NK-92 (cell line): Measurements from ENCODE around the gene TRIM29.
"Not testable (repeated sequence)": the region's sequence is repeated elsewhere in the genome, so short reads cannot be mapped to it uniquely, and the experiment has no call there.

Source experiments
- DNase-seq: peaks from one replicate; lab custom pipeline; 2025; ENCODE audit not compliant: unreplicated experiment; lab: John Stamatoyannopoulos, UW

Gene TRIM29

GRCh38 chr11:120173019-120173705 is 35.2 kb upstream of the TRIM29 start:
- no peak for DNase-seq

DNA sequence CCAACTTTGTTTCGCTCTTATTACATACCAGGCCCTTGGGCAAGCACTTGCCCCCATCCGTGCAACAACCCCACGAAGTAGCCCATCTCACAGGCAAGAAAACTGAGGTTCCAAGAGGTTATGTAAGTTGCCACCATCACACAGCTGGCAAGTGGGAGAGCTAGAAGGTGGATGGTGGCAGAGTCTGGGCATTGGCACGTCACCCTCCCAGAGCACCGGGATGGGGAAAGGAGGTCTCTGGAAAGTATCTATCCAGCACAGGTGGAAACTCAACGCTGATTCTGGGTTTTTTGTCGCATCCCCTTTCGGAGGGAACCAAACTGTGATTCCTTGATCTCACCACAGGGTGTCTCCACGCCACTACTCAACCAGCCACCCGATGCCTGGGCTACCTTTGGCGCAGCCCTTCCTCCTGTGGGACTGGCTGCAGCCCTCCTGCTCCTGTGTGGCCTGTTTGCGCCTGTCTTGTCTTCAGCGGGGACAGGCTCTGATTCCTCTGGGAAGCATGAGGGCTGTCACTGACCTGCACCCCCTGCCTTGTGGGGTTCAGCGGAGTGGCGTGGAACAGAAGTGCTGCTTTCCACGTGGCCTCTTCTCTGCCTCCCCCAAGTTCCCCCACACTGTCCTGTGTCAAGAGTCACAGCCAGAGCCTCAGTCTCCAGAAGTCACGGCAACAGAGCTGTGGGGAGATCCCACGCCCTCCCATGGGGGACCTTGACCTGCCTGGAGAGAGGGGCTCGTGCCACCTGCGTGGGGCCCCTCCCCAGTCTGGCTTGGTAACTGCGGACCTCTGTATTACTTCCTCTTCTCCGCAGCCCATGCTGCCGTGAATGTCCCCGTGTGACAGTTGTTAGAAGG is 34.4 kb upstream of the TRIM29 start:
- no peak for DNase-seq

GRCh38 chr11:120170741-120171261 is 32.9 kb upstream of the TRIM29 start:
- DNase-seq = no peak

GRCh38 chr11:120169981-120170698 is 32.2 kb upstream of the TRIM29 start:
- no peak for DNase-seq

DNA sequence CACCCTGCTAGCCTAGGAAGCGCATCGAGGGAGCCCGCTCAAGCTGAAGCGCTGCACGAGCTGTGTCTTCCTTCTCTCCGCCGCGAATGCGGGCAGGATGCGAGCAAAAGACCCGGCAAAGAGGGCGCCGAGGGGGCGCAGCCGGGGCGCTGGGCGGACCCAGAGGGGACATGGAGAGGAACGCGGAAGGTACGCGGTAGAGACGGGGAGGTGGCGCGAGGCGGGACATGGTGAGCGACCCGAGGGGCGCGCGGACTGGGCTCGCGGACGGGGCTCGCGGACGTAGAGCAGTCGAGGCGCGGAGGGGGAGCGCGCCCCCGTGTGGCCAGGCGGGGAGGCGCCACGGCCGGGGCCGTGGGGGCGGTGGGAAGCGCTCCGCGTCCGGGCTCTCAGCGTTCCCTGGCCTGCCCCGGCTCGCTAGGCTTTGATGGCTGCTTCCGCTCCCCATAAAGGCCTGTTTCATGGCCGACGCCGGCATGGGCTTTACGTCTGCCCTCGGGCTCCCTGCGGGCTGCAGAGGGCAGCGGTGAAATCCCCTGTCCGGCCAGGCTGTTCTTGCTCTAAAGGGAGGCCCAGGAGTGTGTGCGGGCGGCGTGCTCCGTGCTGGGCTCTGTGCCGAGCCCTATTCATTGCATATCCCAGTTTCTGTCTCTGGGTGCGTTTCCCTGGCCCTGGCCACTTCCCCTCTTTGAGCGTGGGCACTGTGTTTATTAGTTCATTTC is 31.2 kb upstream of the TRIM29 start:
- no peak for DNase-seq

DNA sequence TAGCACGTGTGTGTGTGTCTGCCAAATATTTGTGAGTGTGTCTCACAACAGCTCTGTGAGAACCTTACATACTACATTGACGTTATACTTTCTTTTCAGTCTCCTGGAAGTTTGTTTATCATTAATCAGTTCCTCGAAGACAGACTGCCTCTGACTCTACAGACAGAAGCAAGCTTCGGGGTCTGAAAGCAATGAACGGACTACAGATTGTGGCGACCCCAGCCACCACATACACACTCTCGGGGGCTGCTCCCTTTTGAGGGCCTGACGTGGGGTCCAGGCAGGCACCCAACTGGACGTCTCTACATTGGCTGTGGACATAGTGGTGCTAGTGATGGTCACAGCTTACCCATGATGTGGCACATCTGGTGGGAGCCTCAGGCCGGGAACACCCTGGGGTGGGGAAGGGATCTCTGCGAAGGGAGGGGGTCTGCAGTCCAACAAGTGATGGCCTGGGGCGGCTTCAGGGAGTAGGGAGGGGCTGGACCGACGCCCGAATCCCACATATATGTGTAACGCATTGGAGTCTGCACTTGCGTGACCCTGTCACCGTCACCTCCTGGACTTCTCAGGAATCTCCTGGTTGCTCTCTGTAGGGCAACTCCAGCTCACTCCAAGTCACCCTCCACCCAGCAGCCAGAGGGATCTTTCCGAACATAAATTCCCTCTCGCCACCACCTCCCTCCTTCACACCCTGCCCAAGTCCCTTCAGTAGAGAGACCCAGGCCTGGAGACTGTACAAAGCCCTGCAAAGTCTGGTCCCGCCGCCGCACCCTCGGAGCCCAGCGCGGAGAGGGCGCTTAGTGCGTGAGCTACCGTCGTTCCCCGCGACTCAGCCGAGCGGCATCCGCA is 30.4 kb upstream of the TRIM29 start:
- no peak for DNase-seq

- DNase-seq = no peak
Measured at GRCh38 chr11:120167659-120168058, 29.7 kb upstream of the TRIM29 start.

- no peak for DNase-seq
Measured at GRCh38 chr11:120160436-120160835, 22.5 kb upstream of the TRIM29 start.

DNA sequence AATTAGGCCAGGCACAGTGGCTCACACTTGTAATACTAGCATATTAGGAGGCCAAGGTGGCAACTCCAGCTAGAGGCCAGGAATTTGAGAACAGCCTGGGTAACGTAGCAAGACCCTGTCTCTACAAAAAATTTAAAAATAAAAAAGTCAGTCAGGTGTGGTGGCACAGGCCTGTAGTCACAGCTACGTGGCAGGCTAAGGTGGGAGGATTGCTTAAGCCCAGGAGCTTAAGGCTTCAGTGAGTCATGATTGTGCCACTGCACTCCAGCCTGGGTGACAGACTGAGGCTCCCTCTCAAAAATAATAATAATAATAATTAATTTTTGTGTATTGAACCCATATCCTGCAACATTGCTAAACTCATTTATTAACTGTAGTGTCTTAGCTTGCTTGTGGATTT is 15.3 kb upstream of the TRIM29 start:
- DNase-seq = no peak

DNA sequence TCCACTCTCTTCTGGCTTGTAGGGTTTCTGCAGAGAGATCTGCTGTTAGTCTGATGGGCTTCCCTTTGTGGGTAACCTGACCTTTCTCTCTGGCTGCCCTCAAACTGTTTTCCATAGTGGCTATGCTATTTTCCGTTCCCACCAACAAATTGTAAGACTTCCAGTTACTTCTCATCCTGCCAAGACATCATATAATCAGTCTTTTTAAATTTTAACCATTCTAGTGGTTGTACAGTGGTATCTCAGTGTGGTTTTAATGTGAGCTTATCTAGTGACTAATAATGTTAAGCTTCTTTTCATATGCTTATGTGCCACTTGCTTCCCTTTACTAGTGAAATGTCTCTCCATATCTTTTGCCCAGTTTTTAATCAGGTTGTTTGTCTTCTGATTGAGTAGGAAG is 13.6 kb upstream of the TRIM29 start:
- DNase-seq = no peak

DNA sequence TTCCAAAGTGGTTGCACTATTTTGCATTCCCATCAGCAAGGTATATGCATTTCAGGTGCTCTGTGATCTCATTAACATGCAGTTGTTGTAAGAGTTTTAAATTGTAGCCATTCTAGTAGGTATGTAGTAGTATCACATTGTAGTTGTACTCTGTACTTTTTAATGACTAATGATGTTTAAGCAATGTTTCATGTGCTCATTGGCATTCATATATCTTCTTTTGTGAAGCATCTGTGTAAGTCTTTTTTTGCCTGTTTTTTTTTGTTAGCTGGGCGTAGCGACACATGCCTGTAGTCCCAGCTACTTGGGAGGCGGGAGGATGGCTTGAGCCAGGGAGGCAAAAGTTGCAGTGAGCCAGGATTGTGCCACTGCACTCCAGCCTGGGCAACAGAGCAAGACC is 11.3 kb upstream of the TRIM29 start:
- no peak for DNase-seq

DNA sequence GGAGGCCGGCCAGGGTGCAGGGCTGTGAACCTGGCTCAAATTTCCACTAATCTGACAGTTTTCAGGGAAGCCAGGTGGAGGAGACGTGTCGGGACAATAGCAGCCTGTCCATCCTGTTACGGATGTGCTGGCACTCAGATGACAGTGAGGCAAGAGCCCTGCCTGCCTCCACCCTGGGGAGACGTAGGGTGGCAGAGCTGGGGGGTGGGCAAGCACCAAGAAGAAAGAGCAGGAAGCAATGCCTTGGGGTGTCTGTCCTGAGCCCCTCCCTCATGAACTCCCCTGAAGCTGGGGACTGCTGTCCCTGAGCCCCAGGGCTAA is 10.0 kb upstream of the TRIM29 start:
- no peak for DNase-seq

DNA sequence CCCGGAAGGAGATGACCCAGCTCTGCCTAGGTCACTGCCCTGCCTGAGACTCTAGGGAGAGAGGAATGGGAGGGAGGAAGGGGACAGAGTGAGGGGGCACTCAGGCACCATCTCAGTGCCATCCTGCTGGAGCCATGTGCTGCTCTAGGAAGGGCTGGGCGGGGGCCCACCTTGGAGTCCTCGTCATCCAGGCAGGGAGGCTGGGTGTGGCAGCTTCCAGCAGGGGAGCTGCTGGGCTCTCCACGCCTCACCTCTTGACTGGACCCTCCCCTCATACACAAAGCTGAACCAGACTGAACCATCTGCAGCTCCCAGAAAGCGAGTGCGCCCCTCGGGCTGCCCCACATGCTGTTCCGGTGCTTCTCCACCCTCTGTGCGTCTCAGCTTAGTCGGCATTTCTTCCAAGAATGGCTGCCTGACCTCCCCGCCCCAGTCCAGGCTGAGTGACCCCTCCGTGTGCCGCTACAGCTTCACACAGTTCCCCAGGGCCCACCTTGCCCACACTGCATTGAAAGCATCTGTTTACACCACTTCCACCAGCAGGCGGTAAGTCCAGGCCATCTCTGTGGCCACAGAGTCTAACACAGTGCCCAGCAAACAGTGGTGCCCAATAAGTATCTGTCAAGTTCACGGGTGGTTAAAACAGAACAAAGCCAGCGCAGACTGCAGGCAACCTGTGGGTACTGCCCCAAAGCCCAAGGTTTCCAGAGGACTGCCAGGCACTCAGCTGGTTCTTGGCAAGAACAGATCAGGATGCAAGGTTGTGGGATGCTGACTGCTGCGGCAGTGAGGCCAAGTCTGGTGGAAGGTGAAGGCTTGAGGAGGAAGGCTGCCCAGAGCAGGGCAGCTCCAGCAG is 9.4 kb upstream of the TRIM29 start:
- DNase-seq = no peak

GRCh38 chr11:120146413-120147093 is 8.6 kb upstream of the TRIM29 start:
- no peak for DNase-seq

DNA sequence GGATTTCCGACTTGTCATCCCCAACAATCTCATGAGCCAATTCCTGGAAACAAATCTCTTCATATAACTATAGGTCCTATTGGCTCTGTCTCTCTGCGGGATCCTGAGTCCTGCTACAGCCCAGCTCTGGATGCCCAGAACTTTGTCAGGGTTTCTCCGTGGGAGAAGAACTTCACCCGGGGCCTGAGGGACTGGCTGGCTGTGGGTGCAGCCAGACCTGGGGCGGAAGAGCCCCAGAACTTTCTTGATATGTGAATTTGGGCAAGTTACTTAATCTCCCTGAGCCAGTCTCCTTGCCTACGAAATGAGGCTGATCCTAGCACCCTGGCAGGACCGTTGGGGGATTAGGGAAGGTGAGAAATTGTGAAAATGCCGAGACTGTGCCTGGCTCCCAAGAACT is 6.6 kb upstream of the TRIM29 start:
- no peak for DNase-seq

DNA sequence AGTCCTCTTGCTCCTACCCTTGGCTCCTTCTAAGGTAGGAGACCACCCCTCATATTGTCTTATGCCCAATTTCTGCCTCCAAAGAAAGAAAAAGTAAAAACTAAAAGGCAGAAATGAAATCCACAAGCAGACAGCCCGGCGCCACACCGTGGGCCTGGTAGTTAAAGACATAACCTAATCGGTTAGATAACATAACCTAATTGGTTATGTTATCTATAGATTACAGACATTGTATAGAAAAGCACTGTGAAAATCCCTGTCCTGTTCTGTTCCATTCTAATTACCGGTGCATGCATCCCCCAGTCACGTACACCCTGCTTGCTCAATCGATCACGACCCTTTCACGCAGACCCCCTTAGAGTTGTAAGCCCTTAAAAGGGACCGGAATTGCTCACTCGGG is 5.6 kb upstream of the TRIM29 start:
- not testable (repeated sequence) for DNase-seq

DNA sequence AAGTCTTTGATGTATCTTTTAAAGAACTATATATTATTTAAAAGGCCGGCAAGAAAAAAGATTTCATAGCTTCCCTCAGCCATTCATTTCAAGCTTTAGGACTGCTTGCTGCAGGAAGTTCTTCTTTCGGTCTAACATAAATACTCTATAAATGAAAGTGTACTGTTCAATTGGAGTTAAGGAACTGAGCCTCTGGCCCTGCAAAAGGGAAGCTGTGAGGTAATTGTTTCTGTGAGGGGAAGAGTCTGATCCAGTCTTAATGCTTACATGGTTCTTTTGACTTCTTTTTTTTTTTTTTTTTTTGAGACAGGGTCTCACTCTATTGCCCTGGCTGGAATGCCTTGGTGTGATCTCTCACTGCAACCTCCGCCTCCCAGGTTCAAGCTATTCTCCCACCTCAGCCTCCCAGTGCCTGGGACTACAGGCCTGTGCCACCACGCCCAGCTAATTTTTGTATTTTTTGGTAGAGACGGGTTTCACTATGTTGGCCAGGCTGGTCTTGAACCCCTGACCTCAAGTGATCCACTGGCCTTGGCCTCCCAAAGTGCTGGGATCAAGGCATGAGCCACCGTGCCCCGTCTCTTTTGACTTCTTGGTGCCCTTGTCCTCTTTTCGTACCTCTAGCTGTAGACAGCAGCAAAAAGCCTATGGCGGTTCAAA is 4.7 kb upstream of the TRIM29 start:
- no peak for DNase-seq

DNA sequence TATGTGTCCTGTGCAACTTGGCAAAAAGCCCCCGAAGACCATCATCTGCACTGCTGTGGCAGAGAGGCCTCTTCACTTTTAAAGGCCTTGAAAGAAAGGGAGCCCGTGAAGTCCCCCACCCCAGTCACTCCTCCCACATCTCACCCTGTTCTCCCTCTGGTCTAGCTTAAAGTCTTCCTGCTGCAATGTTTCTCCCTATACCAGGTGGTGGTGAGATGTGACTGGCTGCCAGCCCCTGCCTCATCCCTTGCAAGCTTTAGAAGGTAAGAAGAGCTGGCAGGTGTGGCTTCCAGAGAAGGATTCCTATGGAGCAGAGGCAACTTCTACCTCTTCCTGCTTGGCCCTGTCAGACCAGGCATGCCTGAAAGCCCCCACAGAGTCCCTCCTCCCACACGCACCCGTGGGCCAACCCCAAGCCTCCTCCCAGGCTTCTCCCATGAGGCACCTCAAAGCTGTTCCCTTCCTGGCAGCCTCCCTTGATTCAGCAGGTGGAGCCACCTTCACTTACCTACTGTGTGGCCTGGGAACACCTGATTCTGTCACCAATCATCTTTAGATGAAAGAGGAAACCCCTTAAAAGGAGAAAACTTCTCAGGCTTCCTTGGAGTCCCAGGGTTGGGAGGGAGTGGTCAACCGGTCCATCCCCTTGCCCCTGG is 4.0 kb upstream of the TRIM29 start:
- DNase-seq = no peak
